GM12891 (cell line): ENCODE measurements around the gene ZNF444.

ENCODE experiments used
- DNase-seq: peaks from one replicate; pipeline ENCODE4 v3.0.0; 2011; ENCODE audit warnings: low spot score; ENCODE audit not compliant: insufficient read length
- FAIRE-seq: peaks from 2 replicates; lab custom pipeline; 2011; peaks lifted over from hg19 to GRCh38; lab: Jason Lieb, UNC
- PAX5 ChIP-seq: IDR thresholded peaks from 2 replicates; pipeline ENCODE4 v1.6.1; 2011; ENCODE audit warnings: low read length, moderate library complexity, mild to moderate bottlenecking; ENCODE audit not compliant: insufficient read depth, severe bottlenecking
- POLR2A ChIP-seq: IDR thresholded peaks from 2 replicates; pipeline ENCODE4 v1.6.1; 2011; ENCODE audit warnings: low read depth, low read length, control low read depth
- POLR2AphosphoS5 ChIP-seq: IDR thresholded peaks from 2 replicates; pipeline ENCODE4 v1.6.1; 2011; ENCODE audit warnings: low read depth, low read length, control low read depth
- POU2F2 ChIP-seq: IDR thresholded peaks from 2 replicates; pipeline ENCODE4 v1.6.1; 2011; ENCODE audit warnings: low read depth, mild to moderate bottlenecking, control low read depth, low read length, moderate library complexity
- SPI1 ChIP-seq: IDR thresholded peaks from 2 replicates; pipeline ENCODE4 v1.6.1; 2011; ENCODE audit warnings: low read depth, low read length, control low read depth
- TAF1 ChIP-seq: IDR thresholded peaks from 2 replicates; pipeline ENCODE4 v1.6.1; 2011; ENCODE audit warnings: low read depth, low read length, control low read depth

ZNF444 gene

GRCh38 chr19:56121180-56122167 lies 19.6 kb upstream of the ZNF444 start, which contains the start of gene ZNF787:
ZNF787 (minus strand) TSS chr19:56121295; CDS start chr19:56103217, 18,078 bp downstream.
- DNase-seq (peak; percentile 98), FAIRE-seq (peak; percentile 92)
- TF ChIP-seq POLR2A, result 0 out of 2 replicates have a peak, but pooled peaks have one; percentile 27
- no peak for TF ChIP-seq SPI1
- TF ChIP-seq PAX5, result no peak
- peak; percentile 44; the same call in 1 of the 2 replicates for TF ChIP-seq POLR2AphosphoS5
- no peak for TF ChIP-seq POU2F2
- peak; percentile 18; the same call in 1 of the 2 replicates for TF ChIP-seq TAF1

DNA sequence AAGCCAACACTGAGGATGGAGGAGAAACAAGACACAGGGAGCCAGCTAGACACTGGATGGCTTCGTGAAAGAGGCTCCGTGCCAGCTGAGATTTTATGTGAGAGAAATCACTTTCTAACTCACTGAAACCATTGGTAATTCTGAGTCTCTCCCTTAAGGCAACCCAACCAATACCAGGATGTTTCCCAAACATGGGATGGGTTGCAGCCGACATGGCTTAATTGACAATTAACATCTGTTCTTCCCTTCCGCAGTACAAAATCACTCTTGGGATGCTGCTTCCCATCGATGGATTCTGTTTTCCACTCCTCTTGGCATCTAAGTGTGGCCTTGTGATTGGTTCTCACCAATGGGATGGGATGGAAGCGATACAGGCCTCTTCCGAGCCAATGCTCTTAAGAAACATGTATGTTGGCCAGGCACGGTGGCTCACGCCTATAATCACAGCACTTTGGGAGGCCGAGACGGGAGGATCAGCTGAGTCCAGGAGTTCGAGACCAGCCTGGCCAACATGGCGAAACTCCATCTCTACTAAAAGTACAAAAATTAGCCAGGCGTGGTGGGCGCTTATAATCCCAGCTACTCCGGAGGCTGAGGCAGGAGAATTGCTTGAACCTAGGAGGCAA lies 17.7 kb upstream of the ZNF444 start:
- TF ChIP-seq TAF1 (no peak), POU2F2 (no peak), PAX5 (no peak)
- DNase-seq (no peak), FAIRE-seq (no peak)

DNA sequence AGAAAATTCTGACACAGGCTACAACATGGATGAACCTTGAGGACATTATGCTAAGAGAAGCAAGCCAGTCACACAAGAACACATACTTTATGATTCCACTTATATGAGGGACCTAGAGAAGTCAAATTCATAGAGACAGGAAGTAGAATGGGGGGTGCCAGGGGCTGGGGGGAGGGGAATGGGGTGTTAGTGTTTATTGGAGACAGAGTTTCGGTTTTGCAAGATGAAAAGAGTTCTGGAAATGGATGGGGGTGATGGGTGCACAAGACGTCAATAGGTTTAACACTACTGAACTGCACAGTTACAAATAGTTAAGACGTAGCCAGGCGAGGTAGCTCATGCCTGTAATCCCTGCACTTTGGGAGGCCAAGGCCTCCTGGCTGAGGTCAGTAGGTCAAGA lies 16.5 kb upstream of the ZNF444 start:
- FAIRE-seq (no peak), DNase-seq (no peak)
- TF ChIP-seq TAF1 (no peak), POLR2A (no peak), SPI1 (no peak), PAX5 (no peak), POU2F2 (no peak), POLR2AphosphoS5 (no peak)

- DNase-seq (no peak), FAIRE-seq (no peak)
- TF ChIP-seq POLR2A, result no peak
- TF ChIP-seq SPI1, result no peak
- TF ChIP-seq POLR2AphosphoS5, result no peak
- TF ChIP-seq POU2F2, result no peak
- TF ChIP-seq PAX5, result no peak
- TF ChIP-seq TAF1, result no peak
Observed at GRCh38 chr19:56125806-56126590, 15.1 kb upstream of the ZNF444 start.

GRCh38 chr19:56126983-56127780 lies 13.9 kb upstream of the ZNF444 start:
- TF ChIP-seq PAX5 (no peak), TAF1 (no peak), POU2F2 (no peak), SPI1 (no peak), POLR2AphosphoS5 (no peak), POLR2A (no peak)
- DNase-seq, result no peak
- FAIRE-seq, result no peak

GRCh38 chr19:56130006-56130405 lies 11.1 kb upstream of the ZNF444 start:
- DNase-seq (no peak), FAIRE-seq (no peak)
- no peak for TF ChIP-seq POLR2AphosphoS5
- TF ChIP-seq POLR2A, result no peak
- TF ChIP-seq POU2F2, result no peak
- no peak for TF ChIP-seq TAF1
- TF ChIP-seq PAX5, result no peak
- TF ChIP-seq SPI1, result no peak

DNA sequence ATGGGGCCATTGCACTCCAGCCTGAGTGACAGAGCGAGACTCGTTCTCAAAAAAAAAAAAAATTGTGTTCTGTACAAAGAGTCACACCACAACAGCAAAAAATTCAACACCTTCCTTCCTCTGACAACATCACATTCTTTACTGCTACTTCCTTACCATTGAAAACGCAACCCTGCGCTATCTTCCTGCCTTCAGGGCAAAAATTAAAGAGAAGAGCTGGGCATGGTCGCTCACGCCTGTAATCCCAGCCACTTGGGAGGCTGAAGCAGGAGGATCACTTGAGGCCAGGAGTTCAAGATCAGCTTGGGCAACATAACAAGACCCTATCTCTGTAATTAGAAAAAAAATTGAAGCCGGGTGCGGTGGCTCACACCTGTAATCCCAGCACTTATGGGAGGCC lies 9.4 kb upstream of the ZNF444 start:
- TF ChIP-seq POLR2A, result no peak
- TF ChIP-seq POU2F2, result no peak
- DNase-seq (no peak), FAIRE-seq (no peak)

DNA sequence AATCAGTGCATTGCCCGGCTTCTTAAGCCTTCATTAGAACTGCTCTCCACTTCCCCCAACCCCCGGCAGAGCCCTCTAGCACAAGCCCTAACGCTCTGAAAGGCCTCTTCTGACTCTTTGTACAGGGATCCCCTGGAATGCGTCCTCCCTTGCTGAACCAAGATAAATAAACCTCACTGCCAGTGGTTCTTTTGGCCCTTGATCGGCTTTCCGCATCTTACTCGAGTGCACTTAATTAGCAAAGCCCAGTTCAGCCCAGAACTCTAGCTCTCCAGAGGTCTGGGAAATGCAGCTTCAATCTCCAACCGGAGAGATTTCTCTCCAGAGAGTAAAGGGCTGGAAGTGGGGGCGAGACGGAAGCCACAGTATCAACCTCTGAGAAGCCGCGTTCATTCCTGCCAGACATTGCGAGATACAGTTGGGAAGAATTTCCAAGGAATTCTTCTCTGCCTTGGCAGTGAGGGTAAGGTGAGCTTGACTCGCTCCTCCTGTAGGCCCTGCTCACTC lies 8.7 kb upstream of the ZNF444 start:
- no peak for TF ChIP-seq TAF1
- TF ChIP-seq POLR2AphosphoS5, result no peak
- FAIRE-seq, result no peak
- DNase-seq, result no peak
